ENCODE data around the gene SYMPK. TPM values are rescaled to one million over a fixed set of nuclear protein-coding genes. Genes with fewer than 3 reads are reported as not detected.

Gene SYMPK
- total RNA-seq, 4 donors from 2014 or later, result 25.5 to 35.6 (median 30.8) TPM

DNA sequence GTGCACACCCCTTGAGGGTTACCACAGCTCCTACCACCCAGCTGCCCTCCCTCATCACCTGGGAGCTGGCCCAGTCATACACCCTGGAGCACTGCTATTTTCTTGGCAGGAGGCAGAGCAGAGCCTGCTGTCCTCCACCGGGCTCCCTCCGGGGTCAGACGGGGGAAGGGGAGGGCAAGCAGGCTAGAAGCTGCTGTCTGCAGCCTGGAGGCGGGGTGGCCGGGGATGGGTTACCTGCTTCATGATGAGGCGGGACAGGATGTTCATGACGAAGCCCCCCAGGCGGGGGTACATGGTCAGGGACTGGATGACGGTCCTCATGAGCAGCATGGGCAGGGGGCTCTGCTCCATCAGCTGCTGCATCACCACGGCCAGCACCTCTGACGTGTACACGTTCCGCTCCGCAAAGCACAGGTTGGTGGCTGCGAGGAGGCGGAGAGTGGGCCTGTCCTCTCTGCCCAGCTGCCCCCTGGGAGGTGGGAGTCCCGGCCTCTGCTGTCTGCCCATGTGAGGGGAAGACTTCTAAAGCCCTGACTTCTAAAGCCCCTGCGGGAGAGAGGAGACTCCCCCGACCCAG is 45.1 kb downstream of the SYMPK start:
- 100% methylated on average over 1 of the region's 19 CpGs; no CpG with 5 or more reads in 1 of the 2 donors for WGBS, 2 donors (ENCODE audit: low coverage in 1 of 2)

DNA sequence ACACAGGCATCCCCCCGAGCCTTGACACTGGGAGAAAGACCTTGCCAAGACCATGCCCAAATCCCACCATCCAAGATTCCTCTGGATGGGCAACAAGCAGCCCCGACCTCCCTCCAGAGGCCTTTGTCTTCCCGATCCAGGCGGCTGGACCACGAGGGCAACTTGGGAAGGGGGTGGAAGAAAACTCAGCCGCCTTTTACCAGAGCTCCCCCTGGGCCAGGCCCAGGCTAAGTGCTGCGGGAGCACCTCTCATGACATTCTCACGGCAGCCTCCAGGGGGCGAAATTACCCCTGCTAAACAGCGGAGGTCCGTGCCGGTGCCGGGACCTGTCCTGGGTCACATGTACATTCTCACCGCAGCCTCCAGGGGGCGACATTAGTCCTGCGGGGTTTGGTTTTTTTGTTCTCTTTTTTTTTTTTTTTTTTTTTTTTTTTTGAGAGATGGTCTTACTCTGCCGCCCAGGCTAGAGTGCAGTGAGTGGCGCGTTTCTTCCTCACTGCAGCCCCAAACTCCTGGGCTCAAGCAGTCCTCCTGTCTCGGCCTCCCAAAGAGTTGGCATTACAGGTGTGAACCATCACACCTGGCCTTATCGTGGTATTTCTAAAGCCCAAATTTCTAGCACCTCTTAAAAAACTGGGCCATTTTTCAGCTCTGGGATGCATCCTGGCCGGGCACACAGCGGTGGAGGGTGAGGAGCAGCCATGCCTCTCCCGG is 45.8 kb downstream of the SYMPK start:
- Histone ChIP-seq H3K36me3 (peaks cover 0 to 42% of the 10 kb centered on the region in 2 donors), H3K9me3 (no peaks in the 10 kb centered on the region), H3K27ac (peak overlapping the region in 1 of 4 donors; percentile 23), H3K4me1 (peaks cover 0 to 25% (median 13%) of the 10 kb centered on the region in 3 donors), H3K4me3 (no peak overlapping the region), H3K27me3 (peaks cover 40% of the 10 kb centered on the region)
- WGBS, 2 donors (ENCODE audit: low coverage in 1 of 2), result 50 to 66% methylated on average over 5 to 6 of the region's 24 CpGs
- peak; percentile 93 for ATAC-seq
- no peak for TF ChIP-seq POLR2AphosphoS5 (IDR thresholded peaks at IDR 0.05)
- no peak for TF ChIP-seq EP300 (IDR thresholded peaks at IDR 0.05)
- TF ChIP-seq POLR2A (IDR thresholded peaks at IDR 0.05), result no peak
- TF ChIP-seq, protein P1, sequence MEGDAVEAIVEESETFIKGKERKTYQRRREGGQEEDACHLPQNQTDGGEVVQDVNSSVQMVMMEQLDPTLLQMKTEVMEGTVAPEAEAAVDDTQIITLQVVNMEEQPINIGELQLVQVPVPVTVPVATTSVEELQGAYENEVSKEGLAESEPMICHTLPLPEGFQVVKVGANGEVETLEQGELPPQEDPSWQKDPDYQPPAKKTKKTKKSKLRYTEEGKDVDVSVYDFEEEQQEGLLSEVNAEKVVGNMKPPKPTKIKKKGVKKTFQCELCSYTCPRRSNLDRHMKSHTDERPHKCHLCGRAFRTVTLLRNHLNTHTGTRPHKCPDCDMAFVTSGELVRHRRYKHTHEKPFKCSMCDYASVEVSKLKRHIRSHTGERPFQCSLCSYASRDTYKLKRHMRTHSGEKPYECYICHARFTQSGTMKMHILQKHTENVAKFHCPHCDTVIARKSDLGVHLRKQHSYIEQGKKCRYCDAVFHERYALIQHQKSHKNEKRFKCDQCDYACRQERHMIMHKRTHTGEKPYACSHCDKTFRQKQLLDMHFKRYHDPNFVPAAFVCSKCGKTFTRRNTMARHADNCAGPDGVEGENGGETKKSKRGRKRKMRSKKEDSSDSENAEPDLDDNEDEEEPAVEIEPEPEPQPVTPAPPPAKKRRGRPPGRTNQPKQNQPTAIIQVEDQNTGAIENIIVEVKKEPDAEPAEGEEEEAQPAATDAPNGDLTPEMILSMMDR (IDR thresholded peaks at IDR 0.05), result peak in 3 of 4 experiments; percentile 90 to 96 (median 95)

More for the DNA sequence above, 45.1 kb downstream of the SYMPK start:
- Histone ChIP-seq H3K36me3 (peaks cover 0 to 49% of the 10 kb centered on the region in 2 donors), H3K27ac (no peak overlapping the region), H3K4me1 (peaks cover 0 to 25% (median 13%) of the 10 kb centered on the region in 3 donors), H3K4me3 (no peak overlapping the region), H3K9me3 (no peaks in the 10 kb centered on the region), H3K27me3 (peaks cover 33% of the 10 kb centered on the region)
- TF ChIP-seq POLR2AphosphoS5 (IDR thresholded peaks at IDR 0.05), result no peak
- TF ChIP-seq, protein P1 (IDR thresholded peaks at IDR 0.05), result no peak
- no peak for TF ChIP-seq EP300 (IDR thresholded peaks at IDR 0.05)
- no peak for TF ChIP-seq POLR2A (IDR thresholded peaks at IDR 0.05)
- ATAC-seq, result no peak

- H3K27me3 ChIP-seq, result peaks cover 42% of the 10 kb centered on the region
- peaks cover 0 to 38% of the 10 kb centered on the region in 2 donors for H3K36me3 ChIP-seq
- no CpG with 5 or more reads among the region's 18 CpGs for WGBS, 2 donors (ENCODE audit: low coverage in 1 of 2)
- ATAC-seq, result no peak
- TF ChIP-seq POLR2AphosphoS5 (IDR thresholded peaks at IDR 0.05) (no peak), POLR2A (IDR thresholded peaks at IDR 0.05) (no peak), EP300 (IDR thresholded peaks at IDR 0.05) (no peak)
- no peaks in the 10 kb centered on the region for H3K9me3 ChIP-seq
- peak overlapping the region in 1 of 2 donors; percentile 44 for H3K4me3 ChIP-seq
- peaks cover 0 to 25% (median 13%) of the 10 kb centered on the region in 3 donors for H3K4me1 ChIP-seq
- peak overlapping the region in 1 of 4 donors; percentile 23 for H3K27ac ChIP-seq
These were observed 46.5 kb downstream of the SYMPK start for GRCh38 chr19:45816236-45817009.

DNA sequence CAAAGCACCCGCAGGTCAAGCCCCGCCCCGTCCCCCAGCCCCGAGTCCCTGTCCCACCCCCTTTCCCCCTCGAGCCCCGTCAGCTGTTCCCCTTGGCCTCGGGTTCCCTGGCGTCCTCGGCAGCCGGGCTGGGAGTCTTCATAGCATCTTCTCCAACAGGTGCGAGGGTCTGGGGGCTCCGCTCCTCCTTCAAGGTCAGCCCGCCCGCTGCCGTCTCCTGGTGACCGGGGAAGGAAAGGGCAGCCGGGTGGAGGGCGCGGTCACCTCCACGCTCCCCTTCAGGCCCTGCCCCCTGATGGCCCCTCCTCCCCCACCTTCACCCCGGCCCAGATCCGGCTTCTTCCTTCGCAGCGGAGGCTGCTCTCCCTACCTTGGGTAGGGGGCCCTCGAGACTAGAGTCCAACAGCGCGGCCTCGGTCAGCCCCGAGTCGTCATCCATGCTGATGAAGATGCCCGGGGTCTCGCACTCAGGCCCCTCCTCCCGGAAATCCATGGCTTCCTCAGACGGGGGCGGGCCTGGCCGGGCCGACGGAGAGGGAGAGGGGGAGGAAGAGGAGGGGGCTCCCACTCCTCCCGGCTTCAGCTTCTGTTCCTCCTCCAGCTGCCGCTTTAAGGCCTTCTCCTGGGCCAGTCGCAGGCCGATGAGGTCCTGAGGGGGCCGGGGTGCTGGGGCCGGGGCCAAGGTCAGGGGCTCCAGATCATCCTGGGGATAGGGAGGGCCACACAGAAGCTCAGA is 47.3 kb downstream of the SYMPK start:
- no peaks in the 10 kb centered on the region for H3K9me3 ChIP-seq
- H3K4me1 ChIP-seq, result peaks cover 0 to 25% (median 13%) of the 10 kb centered on the region in 3 donors
- ATAC-seq, result no peak
- peaks cover 42% of the 10 kb centered on the region for H3K27me3 ChIP-seq
- peaks cover 0 to 30% of the 10 kb centered on the region in 2 donors for H3K36me3 ChIP-seq
- 15% methylated on average over 5 of the region's 44 CpGs; no CpG with 5 or more reads in 1 of the 2 donors for WGBS, 2 donors (ENCODE audit: low coverage in 1 of 2)
- peak overlapping the region in 1 of 2 donors; percentile 44 for H3K4me3 ChIP-seq
- TF ChIP-seq POLR2A (IDR thresholded peaks at IDR 0.05) (no peak), POLR2AphosphoS5 (IDR thresholded peaks at IDR 0.05) (no peak), EP300 (IDR thresholded peaks at IDR 0.05) (no peak)
- TF ChIP-seq, protein P1 (IDR thresholded peaks at IDR 0.05), result no peak
- H3K27ac ChIP-seq, result no peak overlapping the region

All from gastroesophageal sphincter (tissue), 4 donors.